Measurements from ENCODE around the gene DDX31. TPM values are rescaled to one million over a fixed set of nuclear protein-coding genes. Genes with fewer than 3 reads are reported as not detected.

DDX31 gene
- total RNA-seq, 1 experiment from 2014 or later: 19.2 TPM

DNA sequence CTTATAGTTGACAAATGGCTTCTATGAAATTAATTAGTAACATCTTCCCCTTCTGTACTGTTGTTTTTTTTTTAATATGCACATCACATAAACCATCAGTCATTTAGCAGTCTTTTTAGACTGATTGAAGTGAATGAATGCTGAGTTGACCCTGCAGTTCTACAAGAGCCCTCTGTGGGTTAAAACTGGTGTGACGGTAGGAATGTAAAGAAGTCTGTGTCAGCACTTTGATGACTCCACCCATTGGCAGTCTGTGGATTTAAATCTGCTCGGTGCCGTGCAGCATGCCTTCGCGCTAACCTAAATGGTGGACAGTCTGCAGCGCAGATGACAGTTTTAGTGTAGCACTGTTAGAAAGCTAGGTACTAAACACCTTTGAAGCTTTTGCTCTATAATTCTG lies 3.6 kb upstream of the DDX31 start:
- peak; percentile 74 for DNase-seq (ENCODE audit: low spot score)

GRCh38 chr9:132672413-132672690 lies 2.6 kb upstream of the DDX31 start:
- DNase-seq (ENCODE audit: low spot score): peak; percentile 77

- DNase-seq (ENCODE audit: low spot score): no peak
Observed at GRCh38 chr9:132671620-132672412, 2.0 kb upstream of the DDX31 start.

DNA sequence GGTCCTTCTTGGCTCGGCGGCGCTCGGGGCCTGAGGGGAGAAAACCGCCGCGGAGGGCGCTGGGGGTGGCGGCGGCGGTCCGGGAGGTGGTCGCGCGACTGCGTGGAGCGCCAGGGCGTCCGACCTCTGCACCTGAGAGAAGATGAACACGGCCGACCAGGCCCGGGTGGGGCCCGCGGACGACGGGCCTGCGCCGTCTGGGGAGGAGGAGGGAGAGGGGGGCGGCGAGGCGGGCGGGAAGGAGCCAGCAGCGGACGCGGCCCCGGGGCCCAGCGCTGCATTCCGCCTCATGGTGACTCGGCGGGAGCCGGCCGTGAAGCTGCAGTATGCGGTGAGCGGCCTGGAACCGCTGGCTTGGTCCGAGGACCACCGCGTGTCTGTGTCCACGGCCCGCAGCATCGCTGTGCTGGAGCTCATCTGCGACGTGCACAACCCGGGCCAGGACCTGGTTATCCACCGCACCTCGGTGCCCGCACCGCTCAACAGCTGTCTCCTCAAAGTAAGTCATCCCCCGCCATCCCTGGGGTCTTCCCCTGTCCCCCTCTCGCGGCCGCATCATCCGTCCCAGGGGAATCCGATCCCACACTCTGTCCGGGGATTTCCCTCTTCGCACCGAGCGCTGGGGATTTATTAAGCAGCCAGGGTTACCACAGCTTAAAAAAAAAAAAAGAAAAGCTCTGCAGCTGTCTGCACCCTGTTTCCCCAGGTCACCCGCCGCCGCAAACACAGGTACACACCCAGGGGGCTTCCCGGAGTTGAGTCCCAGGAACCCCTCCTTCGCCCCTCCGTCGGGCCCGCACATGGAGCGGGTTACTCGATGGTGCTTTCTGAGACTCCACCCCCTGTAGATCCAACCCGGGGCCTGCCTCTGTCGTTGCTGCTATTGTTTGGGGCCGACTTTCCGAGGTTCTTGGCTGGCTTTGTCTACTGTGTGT lies 941 bp upstream of the DDX31 start, which contains the start of gene GTF3C4:
Gene GTF3C4 (plus strand): TSS at position 8 of the 935 bp plus-strand sequence. CDS start 135 bp downstream, at position 143.
- peak; percentile 45 for DNase-seq (ENCODE audit: low spot score)

GRCh38 chr9:132669319-132669697 lies 475 bp downstream of the DDX31 start:
- peak; percentile 74 for DNase-seq (ENCODE audit: low spot score)

- no peak for DNase-seq (ENCODE audit: low spot score)
Observed at GRCh38 chr9:132663851-132664250, 5.9 kb downstream of the DDX31 start.

DNA sequence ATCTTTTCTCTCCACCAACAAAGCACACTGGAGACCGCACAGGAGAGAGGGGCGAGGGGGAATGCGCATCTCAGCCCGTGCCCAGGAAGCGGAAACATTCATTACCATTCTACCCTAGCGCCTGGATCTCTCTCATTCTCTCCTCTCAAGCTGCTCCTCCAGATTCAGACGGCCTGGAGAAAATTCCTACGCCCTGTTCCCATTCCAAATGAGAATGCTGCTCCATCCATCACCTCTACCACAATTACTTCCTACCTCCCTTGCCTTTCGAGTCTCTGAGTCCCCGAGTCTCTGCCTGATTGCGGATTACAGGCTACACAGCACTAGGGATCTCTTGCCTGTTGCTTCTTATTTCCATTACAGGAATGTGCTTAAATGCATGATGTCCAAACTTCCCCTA lies 6.7 kb downstream of the DDX31 start:
- DNase-seq (ENCODE audit: low spot score): no peak

- peak; percentile 63 for DNase-seq (ENCODE audit: low spot score)
Observed at GRCh38 chr9:132662152-132662945, 7.4 kb downstream of the DDX31 start.

- no peak for DNase-seq (ENCODE audit: low spot score)
Observed at GRCh38 chr9:132656299-132656698, 13.5 kb downstream of the DDX31 start.

DNA sequence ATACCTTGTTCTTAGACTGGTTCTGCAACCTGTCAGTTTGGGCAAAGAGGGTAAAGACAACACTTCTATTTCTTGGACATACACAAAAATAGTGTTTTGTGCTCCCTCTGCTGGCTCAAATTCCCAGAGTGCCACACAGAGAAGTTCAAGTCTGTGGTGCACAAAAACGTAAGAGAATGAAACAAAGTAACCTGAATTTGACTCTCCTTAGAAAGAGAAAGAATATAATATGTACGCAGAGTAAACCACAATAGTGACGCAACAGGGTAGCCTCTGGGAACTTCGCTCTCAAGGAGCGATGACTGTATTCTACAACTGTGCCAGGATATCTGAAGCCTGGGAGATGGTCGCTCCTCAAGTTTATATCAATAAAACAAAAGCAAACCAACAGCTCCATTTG lies 18.5 kb downstream of the DDX31 start:
- peak; percentile 49 for DNase-seq (ENCODE audit: low spot score)

- no peak for DNase-seq (ENCODE audit: low spot score)
Observed at GRCh38 chr9:132648685-132649084, 21.1 kb downstream of the DDX31 start.

DNA sequence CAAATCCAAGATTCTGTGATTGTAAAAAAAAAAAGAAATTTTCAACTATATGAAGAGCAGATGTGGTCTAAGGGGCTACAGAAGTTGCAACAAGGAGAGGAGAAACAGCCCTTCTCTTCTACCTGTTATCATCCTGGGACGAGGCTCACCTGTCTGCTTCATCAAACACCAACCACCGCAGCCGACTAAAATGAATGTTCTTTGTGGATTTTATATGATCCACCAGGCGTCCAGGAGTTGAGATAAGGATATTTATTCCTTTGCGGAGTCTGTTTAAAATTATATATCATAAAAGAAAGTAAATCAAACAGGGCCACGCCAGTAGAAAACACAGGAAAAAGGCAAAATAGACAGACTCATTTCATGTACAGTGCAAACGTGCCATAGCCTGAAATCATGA lies 21.5 kb downstream of the DDX31 start:
- no peak for DNase-seq (ENCODE audit: low spot score)

GRCh38 chr9:132647806-132648205 lies 22.0 kb downstream of the DDX31 start:
- DNase-seq (ENCODE audit: low spot score): no peak

GRCh38 chr9:132647355-132647754 lies 22.4 kb downstream of the DDX31 start:
- no peak for DNase-seq (ENCODE audit: low spot score)

GRCh38 chr9:132646726-132647125 lies 23.1 kb downstream of the DDX31 start:
- DNase-seq (ENCODE audit: low spot score): no peak

DNA sequence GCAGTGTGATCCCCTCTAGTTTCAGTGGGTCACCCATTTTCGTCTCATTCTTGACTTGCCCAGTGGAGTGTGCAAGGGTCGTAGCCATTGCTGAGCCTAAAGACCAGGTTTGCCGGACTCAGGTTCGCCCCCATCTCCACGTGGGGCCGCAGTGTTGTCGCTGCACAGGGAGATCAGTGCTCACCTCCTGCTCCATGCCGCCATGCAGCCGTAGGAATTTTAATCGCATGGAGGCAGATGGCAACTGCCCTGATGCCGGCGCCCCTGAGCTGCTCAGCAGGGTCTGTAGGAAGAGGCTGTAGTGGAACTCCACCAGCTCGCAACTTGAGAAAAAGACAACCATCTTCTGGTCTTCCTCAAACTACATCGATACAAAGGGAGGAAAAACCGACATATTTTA lies 24.1 kb downstream of the DDX31 start:
- no peak for DNase-seq (ENCODE audit: low spot score)

GRCh38 chr9:132645306-132645705 lies 24.5 kb downstream of the DDX31 start:
- no peak for DNase-seq (ENCODE audit: low spot score)

GRCh38 chr9:132644251-132644650 lies 25.5 kb downstream of the DDX31 start:
- peak; percentile 16 for DNase-seq (ENCODE audit: low spot score)

- DNase-seq (ENCODE audit: low spot score): no peak
Observed at GRCh38 chr9:132641216-132641615, 28.6 kb downstream of the DDX31 start.

GRCh38 chr9:132639322-132639721 lies 30.5 kb downstream of the DDX31 start:
- peak; percentile 65 for DNase-seq (ENCODE audit: low spot score)

DNA sequence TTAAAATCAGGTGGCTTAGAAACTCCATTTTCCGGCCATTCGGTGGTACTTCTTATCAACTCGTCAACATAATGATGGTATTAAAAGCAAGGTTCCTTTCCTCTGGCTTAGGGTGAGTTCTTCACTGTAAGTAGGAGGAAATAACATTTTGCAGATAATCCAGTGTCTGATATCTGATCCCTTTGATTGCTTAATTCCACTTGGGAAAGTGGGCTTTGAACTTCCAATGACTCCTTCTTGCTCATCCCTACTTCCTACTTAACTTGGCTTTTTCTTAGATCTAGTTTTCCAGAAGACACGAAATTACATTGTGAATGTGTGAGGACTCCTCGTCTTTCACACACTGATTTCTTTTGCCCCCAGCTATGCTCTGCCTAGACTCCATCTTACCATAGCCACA lies 31.5 kb downstream of the DDX31 start:
- no peak for DNase-seq (ENCODE audit: low spot score)

DNA sequence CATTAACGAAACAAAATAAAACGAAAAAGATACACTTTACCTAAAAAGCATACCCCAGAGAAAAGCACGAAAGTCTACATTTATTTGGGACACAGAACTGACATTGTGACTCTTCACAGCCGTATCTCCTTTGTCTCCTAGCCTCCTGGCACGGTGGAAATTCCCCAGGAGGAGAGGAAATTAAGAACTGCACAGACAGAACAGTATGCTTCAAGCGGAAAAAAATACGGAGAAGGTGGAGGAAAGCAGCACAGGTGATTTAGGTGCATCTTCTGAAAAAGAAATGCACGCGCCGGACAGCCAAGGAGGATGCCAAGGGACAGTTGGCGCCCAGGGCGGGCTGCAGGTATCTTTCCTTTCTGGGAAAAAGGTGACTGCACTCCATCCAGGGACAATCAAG lies 32.0 kb downstream of the DDX31 start:
- DNase-seq (ENCODE audit: low spot score): no peak
